Neural cell (in vitro differentiated cells): ENCODE measurements around the gene TMCO2. TPM values are rescaled to one million over a fixed set of nuclear protein-coding genes. Genes with fewer than 3 reads are reported as not detected.

Source experiments
- H2AFZ ChIP-seq: fragments of 200-600, 300-800 bp; sonication (generic), shearing (Covaris generic); 2 replicates; pipeline ENCODE4 v1.6.0; 2014; ENCODE audit warnings: low read depth, mild to moderate bottlenecking, antibody characterized with exemption, low read length, moderate library complexity
- H3F3A ChIP-seq: fragments of 200-600 bp; shearing (Covaris generic); 2 replicates; pipeline ENCODE4 v1.6.1; 2016; ENCODE audit warnings: mild to moderate bottlenecking, moderate library complexity, mixed read lengths, antibody characterized with exemption, low read length; ENCODE audit not compliant: insufficient read depth, poor library complexity, severe bottlenecking
- H3K27ac ChIP-seq: fragments of 200-600, 300-800 bp; sonication (generic), shearing (Covaris generic); 2 replicates; pipeline ENCODE4 v1.5.1; 2014; ENCODE audit warnings: mild to moderate bottlenecking, low read length, moderate library complexity
- H3K27me3 ChIP-seq: fragments of 300-800, 200-600 bp; sonication (generic), shearing (Covaris generic); 2 replicates; pipeline ENCODE4 v1.6.0; 2014; ENCODE audit warnings: mild to moderate bottlenecking, low read depth, low read length, moderate library complexity; ENCODE audit not compliant: insufficient read depth
- H3K36me3 ChIP-seq: fragments of 300-800, 200-600 bp; sonication (generic), shearing (Covaris generic); 2 replicates; pipeline ENCODE4 v1.5.1; 2014; ENCODE audit warnings: mild to moderate bottlenecking, antibody characterized with exemption, low read length, moderate library complexity; ENCODE audit not compliant: insufficient read depth
- H3K4me2 ChIP-seq: fragments of 300-800, 200-600 bp; sonication (generic), shearing (Covaris generic); 2 replicates; pipeline ENCODE4 v1.6.0; 2014; ENCODE audit warnings: mild to moderate bottlenecking, low read length
- H3K4me3 ChIP-seq: fragments of 300-800, 200-600 bp; sonication (generic), shearing (Covaris generic); 2 replicates; pipeline ENCODE4 v1.5.1; 2014; ENCODE audit warnings: mild to moderate bottlenecking, low read length, moderate library complexity
- H3K79me2 ChIP-seq: fragments of 200-600 bp; shearing (Covaris generic); replicated peaks from 2 replicates; pipeline ENCODE4 v1.6.0; 2014; ENCODE audit warnings: mild to moderate bottlenecking, low read length, moderate library complexity; ENCODE audit not compliant: insufficient read depth
- H3K9ac ChIP-seq: fragments of 300-800, 200-600 bp; sonication (generic), shearing (Covaris generic); 2 replicates; pipeline ENCODE4 v1.6.1; 2016; ENCODE audit warnings: mild to moderate bottlenecking, low read length, mixed read lengths
- H3K9me2 ChIP-seq: fragments of 200-600 bp; shearing (Covaris generic); 2 replicates; pipeline ENCODE4 v1.6.1; 2016; ENCODE audit warnings: mild to moderate bottlenecking, low read length, mixed read lengths; ENCODE audit not compliant: insufficient read depth
- H3K9me3 ChIP-seq: fragments of 200-600, 300-800 bp; sonication (generic), shearing (Covaris generic); 2 replicates; pipeline ENCODE4 v1.6.1; 2016; ENCODE audit warnings: mild to moderate bottlenecking, mixed run types, low read length, moderate library complexity, mixed read lengths
- H4K20me1 ChIP-seq: fragments of 200-600 bp; shearing (Covaris generic); 2 replicates; pipeline ENCODE4 v1.6.1; 2016; ENCODE audit warnings: mild to moderate bottlenecking, mixed run types; ENCODE audit not compliant: insufficient read depth
- EP300 ChIP-seq: fragments of 450-650 bp; conservative IDR thresholded peaks from 2 replicates; pipeline ENCODE4 v1.6.1; 2014; ENCODE audit warnings: antibody characterized with exemption, mild to moderate bottlenecking, moderate library complexity; ENCODE audit not compliant: poor library complexity, severe bottlenecking
- EZH2 ChIP-seq: fragments of 200-600, 300-800 bp; shearing (Covaris generic), sonication (generic); IDR thresholded peaks from 2 replicates; pipeline ENCODE4 v1.6.1; 2014; ENCODE audit warnings: antibody characterized with exemption, low read length, borderline replicate concordance, mild to moderate bottlenecking; ENCODE audit not compliant: insufficient read depth, poor library complexity, severe bottlenecking
- MXI1 ChIP-seq: fragments of 450-650 bp; conservative IDR thresholded peaks from 2 replicates; pipeline ENCODE4 v1.6.1; 2014; ENCODE audit warnings: antibody characterized with exemption, mild to moderate bottlenecking; ENCODE audit not compliant: poor library complexity, severe bottlenecking
- POLR2AphosphoS5 ChIP-seq: IDR thresholded peaks from 2 replicates; pipeline ENCODE4 v1.6.1; 2012
- RAD21 ChIP-seq: fragments of 450-650 bp; conservative IDR thresholded peaks from 2 replicates; pipeline ENCODE4 v1.6.1; 2014; ENCODE audit warnings: antibody characterized with exemption, mild to moderate bottlenecking, moderate library complexity
- SMC3 ChIP-seq: fragments of 450-650 bp; conservative IDR thresholded peaks from 2 replicates; pipeline ENCODE4 v1.6.1; 2014; ENCODE audit warnings: antibody characterized with exemption, mild to moderate bottlenecking, moderate library complexity; ENCODE audit not compliant: poor library complexity
- TAF1 ChIP-seq: IDR thresholded peaks from 2 replicates; pipeline ENCODE4 v1.6.1; 2012; ENCODE audit warnings: low read depth
- polyA plus RNA-seq: library from polyadenylated mRNA; depleted of rRNA; stranded (reverse); fragments of >200 nt; gene quantifications from 2 replicates; pipeline ENCODE4 v1.2.3, GENCODE V29; 2014
- TF ChIP-seq, protein P1 (sequence below): fragments of 450-650 bp; IDR thresholded peaks from 2 replicates; pipeline ENCODE4 v1.5.1; 2014; ENCODE audit warnings: antibody characterized with exemption, mild to moderate bottlenecking, moderate library complexity; ENCODE audit not compliant: poor library complexity, severe bottlenecking
- TF ChIP-seq, protein P2 (sequence below): IDR thresholded peaks from 2 replicates; pipeline ENCODE4 v1.6.1; 2012; ENCODE audit warnings: borderline replicate concordance

The TMCO2 gene
- polyA plus RNA-seq, 1 donor from 2014 or later = not detected

DNA sequence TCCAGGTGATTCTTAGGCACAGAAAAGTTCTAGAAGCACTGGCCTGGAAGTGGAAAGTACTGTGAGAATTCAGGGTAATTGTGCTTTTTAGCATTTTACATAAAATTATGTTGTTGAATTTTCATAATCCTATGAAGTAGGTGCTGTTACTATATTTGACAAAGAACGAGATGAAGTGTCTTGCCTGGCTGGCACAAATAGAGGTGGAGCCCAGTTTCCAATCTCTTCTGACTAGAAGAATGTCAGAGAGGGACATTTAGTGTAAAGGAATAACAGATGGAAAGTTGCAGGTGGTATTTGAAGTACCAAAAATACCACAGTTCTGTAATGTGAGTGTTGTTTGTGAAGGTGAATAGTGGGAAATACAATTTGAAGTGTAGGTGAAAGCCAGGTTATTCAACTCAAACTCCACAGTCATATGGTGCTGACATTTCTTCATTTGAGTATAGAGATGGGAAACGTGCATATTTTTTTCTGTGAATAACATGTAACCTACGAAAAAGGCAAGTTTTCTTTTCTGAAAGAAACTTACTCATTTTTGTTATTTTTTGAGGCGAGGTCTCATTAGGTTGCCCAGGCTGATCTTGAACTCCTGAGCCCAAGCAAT lies 3.5 kb upstream of the TMCO2 start:
- no peak for TF ChIP-seq TAF1
- TF ChIP-seq EP300 = no peak
- TF ChIP-seq POLR2AphosphoS5 = no peak
- TF ChIP-seq, protein P1, sequence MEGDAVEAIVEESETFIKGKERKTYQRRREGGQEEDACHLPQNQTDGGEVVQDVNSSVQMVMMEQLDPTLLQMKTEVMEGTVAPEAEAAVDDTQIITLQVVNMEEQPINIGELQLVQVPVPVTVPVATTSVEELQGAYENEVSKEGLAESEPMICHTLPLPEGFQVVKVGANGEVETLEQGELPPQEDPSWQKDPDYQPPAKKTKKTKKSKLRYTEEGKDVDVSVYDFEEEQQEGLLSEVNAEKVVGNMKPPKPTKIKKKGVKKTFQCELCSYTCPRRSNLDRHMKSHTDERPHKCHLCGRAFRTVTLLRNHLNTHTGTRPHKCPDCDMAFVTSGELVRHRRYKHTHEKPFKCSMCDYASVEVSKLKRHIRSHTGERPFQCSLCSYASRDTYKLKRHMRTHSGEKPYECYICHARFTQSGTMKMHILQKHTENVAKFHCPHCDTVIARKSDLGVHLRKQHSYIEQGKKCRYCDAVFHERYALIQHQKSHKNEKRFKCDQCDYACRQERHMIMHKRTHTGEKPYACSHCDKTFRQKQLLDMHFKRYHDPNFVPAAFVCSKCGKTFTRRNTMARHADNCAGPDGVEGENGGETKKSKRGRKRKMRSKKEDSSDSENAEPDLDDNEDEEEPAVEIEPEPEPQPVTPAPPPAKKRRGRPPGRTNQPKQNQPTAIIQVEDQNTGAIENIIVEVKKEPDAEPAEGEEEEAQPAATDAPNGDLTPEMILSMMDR = no peak
- no peak for TF ChIP-seq SMC3
- Histone ChIP-seq H2AFZ (no peak overlapping the region), H3K27ac (no peak overlapping the region), H3F3A (no peaks in the 10 kb centered on the region), H3K4me3 (no peak overlapping the region), H3K4me2 (no peak overlapping the region), H3K9me2 (no peaks in the 10 kb centered on the region), H3K36me3 (peaks cover 3% of the 10 kb centered on the region), H4K20me1 (no peaks in the 10 kb centered on the region), H3K79me2 (no peaks in the 10 kb centered on the region), H3K27me3 (no peaks in the 10 kb centered on the region), H3K9ac (no peak overlapping the region), H3K9me3 (no peaks in the 10 kb centered on the region)

DNA sequence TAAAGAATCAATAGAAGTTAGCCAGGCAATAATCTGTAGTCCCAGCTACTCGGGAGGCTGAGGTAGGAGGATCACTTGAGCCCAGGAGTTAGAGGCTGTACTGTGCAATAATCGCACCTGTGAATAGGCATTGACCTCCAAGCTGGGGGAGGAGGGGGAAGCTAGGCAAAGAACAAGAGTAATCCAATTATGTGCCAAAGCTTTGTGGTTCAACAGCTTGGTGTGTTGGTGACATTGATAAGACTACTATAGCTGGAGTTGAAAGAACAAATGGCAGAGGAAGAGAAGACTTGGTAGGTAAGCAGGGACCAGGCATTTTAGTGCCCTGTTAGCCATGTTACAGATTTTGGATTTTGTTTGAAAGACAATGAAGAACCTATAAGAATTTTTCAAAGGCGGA lies 2.1 kb upstream of the TMCO2 start:
- H3K36me3 ChIP-seq = no peaks in the 10 kb centered on the region
- H3K27ac ChIP-seq = no peak overlapping the region
- TF ChIP-seq SMC3 (no peak), POLR2AphosphoS5 (no peak), RAD21 (no peak), TAF1 (no peak), EZH2 (no peak), EP300 (no peak), MXI1 (no peak)
- TF ChIP-seq, protein P1 = no peak
- TF ChIP-seq, protein P2, sequence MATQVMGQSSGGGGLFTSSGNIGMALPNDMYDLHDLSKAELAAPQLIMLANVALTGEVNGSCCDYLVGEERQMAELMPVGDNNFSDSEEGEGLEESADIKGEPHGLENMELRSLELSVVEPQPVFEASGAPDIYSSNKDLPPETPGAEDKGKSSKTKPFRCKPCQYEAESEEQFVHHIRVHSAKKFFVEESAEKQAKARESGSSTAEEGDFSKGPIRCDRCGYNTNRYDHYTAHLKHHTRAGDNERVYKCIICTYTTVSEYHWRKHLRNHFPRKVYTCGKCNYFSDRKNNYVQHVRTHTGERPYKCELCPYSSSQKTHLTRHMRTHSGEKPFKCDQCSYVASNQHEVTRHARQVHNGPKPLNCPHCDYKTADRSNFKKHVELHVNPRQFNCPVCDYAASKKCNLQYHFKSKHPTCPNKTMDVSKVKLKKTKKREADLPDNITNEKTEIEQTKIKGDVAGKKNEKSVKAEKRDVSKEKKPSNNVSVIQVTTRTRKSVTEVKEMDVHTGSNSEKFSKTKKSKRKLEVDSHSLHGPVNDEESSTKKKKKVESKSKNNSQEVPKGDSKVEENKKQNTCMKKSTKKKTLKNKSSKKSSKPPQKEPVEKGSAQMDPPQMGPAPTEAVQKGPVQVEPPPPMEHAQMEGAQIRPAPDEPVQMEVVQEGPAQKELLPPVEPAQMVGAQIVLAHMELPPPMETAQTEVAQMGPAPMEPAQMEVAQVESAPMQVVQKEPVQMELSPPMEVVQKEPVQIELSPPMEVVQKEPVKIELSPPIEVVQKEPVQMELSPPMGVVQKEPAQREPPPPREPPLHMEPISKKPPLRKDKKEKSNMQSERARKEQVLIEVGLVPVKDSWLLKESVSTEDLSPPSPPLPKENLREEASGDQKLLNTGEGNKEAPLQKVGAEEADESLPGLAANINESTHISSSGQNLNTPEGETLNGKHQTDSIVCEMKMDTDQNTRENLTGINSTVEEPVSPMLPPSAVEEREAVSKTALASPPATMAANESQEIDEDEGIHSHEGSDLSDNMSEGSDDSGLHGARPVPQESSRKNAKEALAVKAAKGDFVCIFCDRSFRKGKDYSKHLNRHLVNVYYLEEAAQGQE = no peak

More for the DNA sequence above, 2.1 kb upstream of the TMCO2 start:
- no peaks in the 10 kb centered on the region for H3K27me3 ChIP-seq
- H3F3A ChIP-seq = no peaks in the 10 kb centered on the region
- no peaks in the 10 kb centered on the region for H3K79me2 ChIP-seq
- H3K4me2 ChIP-seq = no peak overlapping the region
- no peaks in the 10 kb centered on the region for H3K9me3 ChIP-seq
- no peaks in the 10 kb centered on the region for H4K20me1 ChIP-seq
- no peaks in the 10 kb centered on the region for H3K9me2 ChIP-seq
- no peak overlapping the region for H3K4me3 ChIP-seq
- no peak overlapping the region for H3K9ac ChIP-seq
- H2AFZ ChIP-seq = no peak overlapping the region
